HL-60 (cell line): Measurements from ENCODE around the gene STK24.

ENCODE experiments used
- DNase-seq, 2 experiments: peaks; one replicate each; pipeline ENCODE4 v3.0.0-alpha.2; 2010 to 2020; ENCODE audit warnings: low read depth in 1 of 2, low spot score in 1 of 2
- H3K27ac ChIP-seq: fragments of 250-450 bp; sonication (Bioruptor Pico); replicated peaks from 2 replicates; pipeline ENCODE4 v1.5.1; 2020; ENCODE audit warnings: mild to moderate bottlenecking, moderate library complexity
- H3K27me3 ChIP-seq: fragments of 250-450 bp; sonication (Bioruptor Pico); 2 replicates; pipeline ENCODE4 v1.5.1; 2021; ENCODE audit warnings: mild to moderate bottlenecking, moderate library complexity; ENCODE audit not compliant: insufficient read depth, poor library complexity, severe bottlenecking
- H3K4me3 ChIP-seq: replicated peaks from 2 replicates; pipeline ENCODE4 v1.5.1; 2011; ENCODE audit warnings: mild to moderate bottlenecking, control low read depth, low read length; ENCODE audit not compliant: insufficient read depth
- CTCF ChIP-seq: IDR thresholded peaks from one replicate; pipeline ENCODE4 v1.5.1; 2011; ENCODE audit warnings: low read length, control low read depth, inconsistent platforms; ENCODE audit not compliant: insufficient read depth
- GABPA ChIP-seq: IDR thresholded peaks from 2 replicates; pipeline ENCODE4 v1.6.1; 2012; ENCODE audit warnings: low read depth
- POLR2AphosphoS5 ChIP-seq: IDR thresholded peaks from 2 replicates; pipeline ENCODE4 v1.6.1; 2012; ENCODE audit warnings: low read depth
- SPI1 ChIP-seq: IDR thresholded peaks from 2 replicates; pipeline ENCODE4 v1.6.1; 2012; ENCODE audit warnings: low read depth, mild to moderate bottlenecking, borderline replicate concordance
- TF ChIP-seq, protein P1 (sequence below): IDR thresholded peaks from 2 replicates; pipeline ENCODE4 v1.6.1; 2012; ENCODE audit warnings: low read depth; ENCODE audit not compliant: insufficient replicate concordance

Gene STK24

GRCh38 chr13:98599502-98600328 lies 22.8 kb upstream of the STK24 start:
- H3K4me3 ChIP-seq: no peak overlapping the region

GRCh38 chr13:98598043-98598442 lies 21.1 kb upstream of the STK24 start:
- no peak overlapping the region for H3K4me3 ChIP-seq
- no peak for DNase-seq
- H3K27me3 ChIP-seq: no peaks in the 10 kb centered on the region
- TF ChIP-seq POLR2AphosphoS5: no peak
- no peak for TF ChIP-seq SPI1
- TF ChIP-seq GABPA: no peak
- no peak for TF ChIP-seq CTCF
- TF ChIP-seq, protein P1, sequence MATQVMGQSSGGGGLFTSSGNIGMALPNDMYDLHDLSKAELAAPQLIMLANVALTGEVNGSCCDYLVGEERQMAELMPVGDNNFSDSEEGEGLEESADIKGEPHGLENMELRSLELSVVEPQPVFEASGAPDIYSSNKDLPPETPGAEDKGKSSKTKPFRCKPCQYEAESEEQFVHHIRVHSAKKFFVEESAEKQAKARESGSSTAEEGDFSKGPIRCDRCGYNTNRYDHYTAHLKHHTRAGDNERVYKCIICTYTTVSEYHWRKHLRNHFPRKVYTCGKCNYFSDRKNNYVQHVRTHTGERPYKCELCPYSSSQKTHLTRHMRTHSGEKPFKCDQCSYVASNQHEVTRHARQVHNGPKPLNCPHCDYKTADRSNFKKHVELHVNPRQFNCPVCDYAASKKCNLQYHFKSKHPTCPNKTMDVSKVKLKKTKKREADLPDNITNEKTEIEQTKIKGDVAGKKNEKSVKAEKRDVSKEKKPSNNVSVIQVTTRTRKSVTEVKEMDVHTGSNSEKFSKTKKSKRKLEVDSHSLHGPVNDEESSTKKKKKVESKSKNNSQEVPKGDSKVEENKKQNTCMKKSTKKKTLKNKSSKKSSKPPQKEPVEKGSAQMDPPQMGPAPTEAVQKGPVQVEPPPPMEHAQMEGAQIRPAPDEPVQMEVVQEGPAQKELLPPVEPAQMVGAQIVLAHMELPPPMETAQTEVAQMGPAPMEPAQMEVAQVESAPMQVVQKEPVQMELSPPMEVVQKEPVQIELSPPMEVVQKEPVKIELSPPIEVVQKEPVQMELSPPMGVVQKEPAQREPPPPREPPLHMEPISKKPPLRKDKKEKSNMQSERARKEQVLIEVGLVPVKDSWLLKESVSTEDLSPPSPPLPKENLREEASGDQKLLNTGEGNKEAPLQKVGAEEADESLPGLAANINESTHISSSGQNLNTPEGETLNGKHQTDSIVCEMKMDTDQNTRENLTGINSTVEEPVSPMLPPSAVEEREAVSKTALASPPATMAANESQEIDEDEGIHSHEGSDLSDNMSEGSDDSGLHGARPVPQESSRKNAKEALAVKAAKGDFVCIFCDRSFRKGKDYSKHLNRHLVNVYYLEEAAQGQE: no peak
- no peak overlapping the region for H3K27ac ChIP-seq

More at GRCh38 chr13:98599502-98600328, 22.8 kb upstream of the STK24 start:
- Histone ChIP-seq H3K27ac (no peak overlapping the region), H3K27me3 (no peaks in the 10 kb centered on the region)
- TF ChIP-seq SPI1: no peak
- TF ChIP-seq CTCF: no peak
- no peak for TF ChIP-seq POLR2AphosphoS5
- TF ChIP-seq, protein P1: no peak
- DNase-seq: no peak

GRCh38 chr13:98595134-98595533 lies 18.2 kb upstream of the STK24 start:
- H3K4me3 ChIP-seq: no peak overlapping the region
- TF ChIP-seq, protein P1: no peak
- TF ChIP-seq GABPA: no peak
- TF ChIP-seq POLR2AphosphoS5: no peak
- TF ChIP-seq CTCF: no peak
- TF ChIP-seq SPI1: no peak

More at GRCh38 chr13:98595134-98595533, 18.2 kb upstream of the STK24 start:
- DNase-seq: no peak
- Histone ChIP-seq H3K27me3 (no peaks in the 10 kb centered on the region), H3K27ac (no peak overlapping the region)
